22Rv1 (cell line): Measurements from ENCODE around the gene CHAT.

Source experiments
- H3K27ac ChIP-seq: fragments of 450-650 bp; 2 replicates; pipeline ENCODE4 v1.5.1; 2017
- ZFX ChIP-seq: fragments of 450-650 bp; IDR thresholded peaks from 2 replicates; pipeline ENCODE4 v1.6.1; 2017; ENCODE audit warnings: antibody characterized with exemption, borderline replicate concordance
- TF ChIP-seq, protein P1 (sequence below): fragments of 450-650 bp; IDR thresholded peaks from 2 replicates; pipeline ENCODE4 v1.5.1; 2017; ENCODE audit warnings: mild to moderate bottlenecking

CHAT gene

GRCh38 chr10:49651039-49651835 lies 37.4 kb downstream of the CHAT start:
- H3K27ac ChIP-seq: no peak overlapping the region
- no peak for TF ChIP-seq ZFX
- TF ChIP-seq, protein P1, sequence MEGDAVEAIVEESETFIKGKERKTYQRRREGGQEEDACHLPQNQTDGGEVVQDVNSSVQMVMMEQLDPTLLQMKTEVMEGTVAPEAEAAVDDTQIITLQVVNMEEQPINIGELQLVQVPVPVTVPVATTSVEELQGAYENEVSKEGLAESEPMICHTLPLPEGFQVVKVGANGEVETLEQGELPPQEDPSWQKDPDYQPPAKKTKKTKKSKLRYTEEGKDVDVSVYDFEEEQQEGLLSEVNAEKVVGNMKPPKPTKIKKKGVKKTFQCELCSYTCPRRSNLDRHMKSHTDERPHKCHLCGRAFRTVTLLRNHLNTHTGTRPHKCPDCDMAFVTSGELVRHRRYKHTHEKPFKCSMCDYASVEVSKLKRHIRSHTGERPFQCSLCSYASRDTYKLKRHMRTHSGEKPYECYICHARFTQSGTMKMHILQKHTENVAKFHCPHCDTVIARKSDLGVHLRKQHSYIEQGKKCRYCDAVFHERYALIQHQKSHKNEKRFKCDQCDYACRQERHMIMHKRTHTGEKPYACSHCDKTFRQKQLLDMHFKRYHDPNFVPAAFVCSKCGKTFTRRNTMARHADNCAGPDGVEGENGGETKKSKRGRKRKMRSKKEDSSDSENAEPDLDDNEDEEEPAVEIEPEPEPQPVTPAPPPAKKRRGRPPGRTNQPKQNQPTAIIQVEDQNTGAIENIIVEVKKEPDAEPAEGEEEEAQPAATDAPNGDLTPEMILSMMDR: no peak

GRCh38 chr10:49651917-49652316 lies 38.1 kb downstream of the CHAT start:
- no peak overlapping the region for H3K27ac ChIP-seq
- no peak for TF ChIP-seq ZFX
- TF ChIP-seq, protein P1: no peak

DNA sequence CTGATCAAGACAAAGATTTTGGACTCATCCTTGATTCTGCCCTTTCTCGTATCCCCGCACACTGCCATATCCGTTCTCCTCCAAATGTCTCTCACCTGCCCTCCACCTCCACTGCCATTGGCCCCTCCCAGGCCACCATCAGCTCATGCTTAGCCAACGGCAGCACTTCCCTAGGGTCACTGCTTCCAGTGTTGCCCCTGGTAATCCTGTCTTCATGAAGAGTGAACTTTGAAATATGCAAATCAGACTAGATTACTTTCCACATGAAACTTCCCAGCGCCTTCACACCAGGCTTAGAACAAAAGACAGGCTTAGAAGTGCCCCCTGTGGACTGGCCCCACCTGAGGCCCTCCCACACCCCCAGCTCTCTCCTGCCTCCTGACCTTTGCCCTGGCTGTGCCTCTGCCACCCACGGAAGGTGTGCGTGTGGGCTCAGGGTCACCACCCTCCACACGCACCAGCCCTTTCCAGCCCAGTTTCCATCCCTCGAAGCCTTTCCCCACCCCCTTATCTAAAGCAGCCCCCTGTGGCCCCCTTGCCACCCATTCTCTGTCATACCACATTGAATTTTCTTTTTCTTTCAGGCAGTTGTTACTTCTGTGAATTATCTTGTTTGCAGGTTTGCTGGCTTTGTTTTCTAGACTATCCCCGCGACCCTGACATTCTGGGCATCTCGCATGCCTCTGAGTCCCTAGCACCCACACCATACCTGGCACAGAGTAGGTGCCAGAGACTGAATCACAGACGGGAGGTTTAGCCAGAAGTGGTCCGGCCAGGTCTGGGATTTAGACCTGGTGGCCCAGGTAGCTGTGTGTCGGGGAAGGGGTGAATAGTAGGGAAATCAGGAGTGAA lies 38.8 kb downstream of the CHAT start:
- no peak for TF ChIP-seq ZFX
- TF ChIP-seq, protein P1: no peak
- no peak overlapping the region for H3K27ac ChIP-seq

DNA sequence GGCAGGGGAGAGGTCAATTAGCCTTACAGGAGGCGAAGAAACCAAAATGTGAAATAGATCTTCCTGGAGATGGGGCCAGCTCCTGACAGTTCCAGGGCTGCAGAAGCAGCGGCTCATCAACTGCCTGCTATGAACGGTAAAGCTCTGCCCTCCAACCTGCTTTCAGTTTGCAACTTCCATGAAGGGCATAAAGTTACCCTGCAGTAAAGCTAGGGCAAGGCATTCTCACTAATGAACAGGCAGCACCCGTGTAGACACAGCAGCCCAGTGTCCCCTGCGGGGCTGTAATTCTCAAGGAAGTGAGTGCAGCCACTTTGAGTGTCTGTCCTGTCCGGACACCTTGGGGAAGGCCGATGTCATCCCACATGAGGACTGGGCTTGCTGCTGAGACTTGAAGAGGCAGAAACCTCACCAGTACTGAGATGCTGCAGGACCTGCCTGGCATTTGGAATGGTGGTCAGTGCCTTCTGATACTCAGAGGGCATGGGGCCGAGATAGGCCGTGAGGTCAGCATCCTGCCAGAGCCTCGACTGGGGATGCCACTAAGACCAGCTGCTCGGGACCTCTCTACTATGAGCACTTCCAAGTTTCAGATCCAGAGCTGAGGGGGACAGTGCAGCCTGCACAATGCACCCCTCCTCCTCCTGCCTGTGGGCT lies 39.6 kb downstream of the CHAT start:
- no peak overlapping the region for H3K27ac ChIP-seq
- TF ChIP-seq ZFX: no peak
- TF ChIP-seq, protein P1: no peak

DNA sequence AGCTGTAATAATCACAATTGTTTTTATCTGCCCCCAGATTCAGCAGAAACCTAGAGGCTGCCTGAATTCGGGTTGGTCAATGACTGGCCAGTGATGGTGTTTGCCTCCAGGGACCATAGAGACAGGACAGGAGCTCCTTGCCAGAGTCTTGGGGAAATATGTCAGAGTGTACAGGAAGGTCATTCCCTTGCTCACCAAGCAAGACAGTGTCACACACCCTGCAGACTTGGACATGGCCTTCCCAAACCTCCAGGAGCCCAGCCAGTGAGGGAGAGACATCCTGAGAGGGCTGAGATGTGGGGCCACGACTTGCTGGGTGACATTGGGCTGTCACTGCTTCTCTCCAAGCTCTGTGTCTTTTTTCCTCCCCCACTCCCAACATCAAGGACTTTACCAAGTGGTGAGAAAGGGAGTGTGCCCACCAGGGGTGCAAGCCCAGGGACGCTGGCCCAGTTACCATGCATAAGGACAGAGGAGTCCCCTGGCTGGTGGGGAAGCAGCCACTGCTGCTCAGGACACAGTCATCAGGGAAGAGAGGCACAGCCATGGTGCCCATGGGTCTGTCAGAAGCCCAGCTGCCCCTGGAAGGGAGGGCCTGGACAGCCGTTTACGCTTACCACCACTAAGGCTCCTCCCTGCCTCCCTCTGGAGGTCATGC lies 40.3 kb downstream of the CHAT start:
- H3K27ac ChIP-seq: no peak overlapping the region
- no peak for TF ChIP-seq ZFX
- TF ChIP-seq, protein P1: no peak

- no peak overlapping the region for H3K27ac ChIP-seq
- TF ChIP-seq, protein P1: no peak
- no peak for TF ChIP-seq ZFX
Observed at GRCh38 chr10:49655099-49655498, 41.3 kb downstream of the CHAT start.
